ENCODE measurements around the gene BEST4. TPM values are rescaled to one million over a fixed set of nuclear protein-coding genes. Genes with fewer than 3 reads are reported as not detected.

BEST4 gene
- total and polyA plus RNA-seq, 2 of the 13 experiments (the other 11 are each of a cell fraction or from before 2014, with no cell fraction given): 0.77 to 1.4 TPM

DNA sequence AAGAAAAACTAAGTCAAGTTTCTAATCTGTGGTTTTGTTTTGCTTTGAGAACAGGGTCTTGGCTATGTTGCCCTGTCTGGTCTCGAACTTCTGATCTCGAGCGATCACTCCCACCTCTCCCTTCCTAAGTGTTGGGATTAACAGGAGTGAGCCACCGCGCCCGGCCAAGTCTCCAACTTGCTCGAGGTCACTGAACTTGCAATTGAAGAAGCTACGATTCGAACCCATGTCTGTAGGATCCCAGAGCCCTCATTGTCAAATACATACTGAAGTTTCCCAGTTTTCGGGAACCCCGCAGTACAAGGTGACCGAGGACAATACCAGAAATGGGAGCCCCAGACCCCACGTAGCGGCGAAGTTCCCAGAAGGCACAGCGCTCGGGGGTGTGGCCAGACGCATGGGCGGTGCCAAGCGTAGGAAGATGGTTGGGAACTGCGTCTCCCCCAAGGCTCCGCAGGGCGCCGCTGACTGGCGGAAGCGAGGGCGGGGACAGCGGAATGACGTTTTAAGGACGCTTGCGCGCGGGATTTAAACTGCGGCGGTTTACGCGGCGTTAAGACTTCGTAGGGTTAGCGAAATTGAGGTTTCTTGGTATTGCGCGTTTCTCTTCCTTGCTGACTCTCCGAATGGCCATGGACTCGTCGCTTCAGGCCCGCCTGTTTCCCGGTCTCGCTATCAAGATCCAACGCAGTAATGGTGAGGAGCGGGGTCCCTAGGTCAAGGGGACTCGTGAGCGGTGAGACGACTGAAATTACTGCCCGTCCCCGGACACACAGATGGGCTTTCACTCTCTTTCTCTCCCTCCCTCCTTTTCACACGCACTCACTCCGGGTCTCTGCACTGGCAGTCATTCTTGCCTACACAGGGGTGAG, 48.4 kb downstream of the BEST4 start, which contains the start of gene KIF2C (continued):
- TF ChIP-seq USF2 (IDR thresholded peaks at IDR 0.05; ENCODE audit: low read depth, low read length) (no peak), USF2 (CRISPR knock-in tag; IDR thresholded peaks at IDR 0.05; ENCODE audit: borderline replicate concordance) (no peak; the same call in 1 of the 2 replicates), HIC2 (CRISPR knock-in tag; IDR thresholded peaks at IDR 0.05; ENCODE audit: low read depth) (no peak), NR1H2 (CRISPR knock-in tag; IDR thresholded peaks at IDR 0.05; ENCODE audit: borderline replicate concordance, low read depth) (peak; percentile 55; the same call in 1 of the 2 replicates), NR0B2 (CRISPR knock-in tag; IDR thresholded peaks at IDR 0.05) (0 out of 2 replicates have a peak, but pooled peaks have one; percentile 18), ZGPAT (CRISPR knock-in tag; IDR thresholded peaks at IDR 0.05) (peak; percentile 76), ZC3H13 (CRISPR knock-in tag; IDR thresholded peaks at IDR 0.05) (0 out of 2 replicates have a peak, but pooled peaks have one; percentile 57), ONECUT2 (CRISPR knock-in tag; IDR thresholded peaks at IDR 0.05) (peak; percentile 19; the same call in 1 of the 2 replicates), KAT7 (CRISPR knock-in tag; IDR thresholded peaks at IDR 0.05; ENCODE audit: borderline replicate concordance) (peak; percentile 61; the same call in 1 of the 2 replicates), TGIF2 (CRISPR knock-in tag; IDR thresholded peaks at IDR 0.05) (peak; percentile 75), KLF15 (CRISPR knock-in tag; IDR thresholded peaks at IDR 0.05; ENCODE audit: borderline replicate concordance) (peak; percentile 36; the same call in 1 of the 2 replicates), NFKB2 (CRISPR knock-in tag; IDR thresholded peaks at IDR 0.05; ENCODE audit: borderline replicate concordance) (peak; percentile 58; the same call in 1 of the 2 replicates), ISX (CRISPR knock-in tag; conservative IDR thresholded peaks at IDR 0.05) (0 out of 2 replicates have a peak, but pooled peaks have one; percentile 6), ZNF552 (CRISPR knock-in tag; IDR thresholded peaks at IDR 0.05; ENCODE audit: borderline replicate concordance) (peak; percentile 57; the same call in 1 of the 2 replicates), BRF2 (CRISPR knock-in tag; IDR thresholded peaks at IDR 0.05) (peak; percentile 87; the same call in 1 of the 2 replicates), IKZF5 (CRISPR knock-in tag; IDR thresholded peaks at IDR 0.05) (peak; percentile 47; the same call in 1 of the 2 replicates), POLR2AphosphoS5 (IDR thresholded peaks at IDR 0.05; ENCODE audit: low read depth, low read length) (peak; percentile 98), ZNF543 (CRISPR knock-in tag; IDR thresholded peaks at IDR 0.05) (0 out of 2 replicates have a peak, but pooled peaks have one; percentile 26), ZNF354B (CRISPR knock-in tag; IDR thresholded peaks at IDR 0.05) (0 out of 2 replicates have a peak, but pooled peaks have one; percentile 19)

All from HepG2 (cell line).